Osteoblast (primary cell): ENCODE results near the gene NFAT5. TPM values are rescaled to one million over a fixed set of nuclear protein-coding genes. Genes with fewer than 3 reads are reported as not detected.

Experiments used
- DNase-seq: peaks from one replicate; pipeline ENCODE4 v3.0.0; 2011; ENCODE audit warnings: low spot score, mixed read lengths; ENCODE audit not compliant: insufficient read length; ENCODE audit errors: missing footprints
- H2AFZ ChIP-seq: 2 replicates; pipeline ENCODE4 v1.6.0; 2011; ENCODE audit warnings: mild to moderate bottlenecking, low read length
- H3K27ac ChIP-seq: 2 replicates; pipeline ENCODE4 v1.5.1; 2011; ENCODE audit warnings: mild to moderate bottlenecking, low read depth, low read length, moderate library complexity
- H3K27me3 ChIP-seq: 2 replicates; pipeline ENCODE4 v1.6.0; 2012; ENCODE audit warnings: mild to moderate bottlenecking, control low read depth, inconsistent platforms, low read length, moderate library complexity; ENCODE audit not compliant: insufficient read depth
- H3K36me3 ChIP-seq: 2 replicates; pipeline ENCODE4 v1.5.1; 2011; ENCODE audit warnings: mild to moderate bottlenecking, low read length, control low read depth, moderate library complexity; ENCODE audit not compliant: insufficient read depth
- H3K4me1 ChIP-seq: 2 replicates; pipeline ENCODE4 v1.5.1; 2011; ENCODE audit warnings: mild to moderate bottlenecking, low read length, control low read depth, moderate library complexity; ENCODE audit not compliant: insufficient read depth
- H3K4me2 ChIP-seq: 2 replicates; pipeline ENCODE4 v1.6.0; 2011; ENCODE audit warnings: mild to moderate bottlenecking, low read length; ENCODE audit not compliant: insufficient read depth
- H3K4me3 ChIP-seq: fragments of 200-600 bp; sonication (generic); 3 replicates; pipeline ENCODE4 v1.5.1; 2012; ENCODE audit warnings: mild to moderate bottlenecking, low read length, inconsistent platforms; ENCODE audit not compliant: insufficient read depth
- H3K79me2 ChIP-seq: 2 replicates; pipeline ENCODE4 v1.6.0; 2012; ENCODE audit warnings: mild to moderate bottlenecking, low read length, control low read depth, inconsistent platforms; ENCODE audit not compliant: insufficient read depth
- H3K9me3 ChIP-seq: 2 replicates; pipeline ENCODE4 v1.5.1; 2011; ENCODE audit warnings: low read depth, low read length, control low read depth
- H4K20me1 ChIP-seq: 2 replicates; pipeline ENCODE4 v1.6.0; 2012; ENCODE audit warnings: mild to moderate bottlenecking, low read length, control low read depth; ENCODE audit not compliant: insufficient read depth
- CTCF ChIP-seq: IDR thresholded peaks from 2 replicates; pipeline ENCODE4 v1.5.1; 2011; ENCODE audit warnings: mild to moderate bottlenecking, low read depth, low read length, moderate library complexity; ENCODE audit errors: extremely low read depth
- total RNA-seq: library from RNA; depleted of rRNA; stranded (reverse); fragments of >200 nt; gene quantifications from 2 replicates; pipeline ENCODE4 v1.2.3, GENCODE V29; 2012

NFAT5 gene
- total RNA-seq, 1 donor: 29.3 TPM

GRCh38 chr16:69600202-69600601, 34.4 kb downstream of the NFAT5 start:
- peaks cover 63% of the 10 kb centered on the region for H4K20me1 ChIP-seq

GRCh38 chr16:69601250-69601649, 35.5 kb downstream of the NFAT5 start:
- Histone ChIP-seq H3K9me3 (no peaks in the 10 kb centered on the region), H4K20me1 (peaks cover 65% of the 10 kb centered on the region), H3K4me1 (no peaks in the 10 kb centered on the region), H3K79me2 (peaks cover 95% of the 10 kb centered on the region), H2AFZ (no peak overlapping the region), H3K4me2 (no peak overlapping the region), H3K27ac (no peak overlapping the region), H3K4me3 (no peak overlapping the region), H3K27me3 (no peaks in the 10 kb centered on the region), H3K36me3 (no peaks in the 10 kb centered on the region)
- no peak for DNase-seq
- no peak for TF ChIP-seq CTCF

More at GRCh38 chr16:69600202-69600601, 34.4 kb downstream of the NFAT5 start:
- Histone ChIP-seq H3K4me1 (peaks cover 5% of the 10 kb centered on the region), H3K4me2 (no peak overlapping the region), H3K4me3 (no peak overlapping the region), H3K9me3 (no peaks in the 10 kb centered on the region), H3K36me3 (no peaks in the 10 kb centered on the region), H3K27ac (no peak overlapping the region), H2AFZ (no peak overlapping the region), H3K79me2 (peaks cover 95% of the 10 kb centered on the region), H3K27me3 (no peaks in the 10 kb centered on the region)
- TF ChIP-seq CTCF: no peak
- no peak for DNase-seq

- peaks cover 94% of the 10 kb centered on the region for H3K79me2 ChIP-seq
- H3K4me1 ChIP-seq: no peaks in the 10 kb centered on the region
- no peaks in the 10 kb centered on the region for H3K9me3 ChIP-seq
- H2AFZ ChIP-seq: no peak overlapping the region
- H3K4me3 ChIP-seq: no peak overlapping the region
- TF ChIP-seq CTCF: no peak
- no peak overlapping the region for H3K27ac ChIP-seq
- no peak for DNase-seq
- H3K4me2 ChIP-seq: no peak overlapping the region
- peaks cover 4% of the 10 kb centered on the region for H3K36me3 ChIP-seq
- H3K27me3 ChIP-seq: no peaks in the 10 kb centered on the region
- H4K20me1 ChIP-seq: peaks cover 71% of the 10 kb centered on the region
Observed at GRCh38 chr16:69606985-69607384, 41.2 kb downstream of the NFAT5 start.

GRCh38 chr16:69607674-69608073, 41.9 kb downstream of the NFAT5 start:
- TF ChIP-seq CTCF: no peak
- Histone ChIP-seq H4K20me1 (peaks cover 75% of the 10 kb centered on the region), H3K4me1 (peaks cover 4% of the 10 kb centered on the region), H3K9me3 (no peaks in the 10 kb centered on the region), H3K27me3 (no peaks in the 10 kb centered on the region), H3K4me3 (no peak overlapping the region), H2AFZ (no peak overlapping the region), H3K79me2 (peaks cover 94% of the 10 kb centered on the region), H3K27ac (no peak overlapping the region), H3K36me3 (peaks cover 4% of the 10 kb centered on the region), H3K4me2 (no peak overlapping the region)
- no peak for DNase-seq
